HCT116 (cell line): ENCODE measurements around the gene SRGN. TPM values are rescaled to one million over a fixed set of nuclear protein-coding genes. Genes with fewer than 3 reads are reported as not detected.

Experiments used
- ATAC-seq: fragments of 200-7000 bp; cut with Tn5 transposase; 2 replicates; pipeline ENCODE4 v1.9.1; 2020; ENCODE audit warnings: mild to moderate bottlenecking, moderate library complexity
- BruUV-seq: library from RNA; stranded (reverse); fragments of 400-500 nt; replicated peaks from 2 replicates; lab custom pipeline; 2021; lab: Mats Ljungman, UMichigan
- CTCF ChIA-PET: fragments of 300-600 bp; sonication (Branson Sonifier 250); formaldehyde crosslinking; loops from one replicate; lab custom pipeline; 2021; ENCODE audit warnings: antibody characterized with exemption; lab: Charles Lee
- POLR2A ChIA-PET: fragments of 300-600, 350-600 bp; sonication (Branson Sonifier 250); formaldehyde crosslinking; loops from one replicate; lab custom pipeline; 2021; ENCODE audit warnings: antibody characterized with exemption; lab: Charles Lee
- RAD21 ChIA-PET, 2 experiments: fragments of 300-600 bp; sonication (Branson Sonifier 250); formaldehyde crosslinking; loops; one replicate each; lab custom pipeline; 2023; ENCODE audit warnings: low total read pairs in 2 of 2; ENCODE audit not compliant: uncharacterized antibody in 2 of 2, unreplicated experiment in 2 of 2, low non-redundant PET in 1 of 2; lab: Charles Lee
- DNase-seq: peaks from one replicate; pipeline ENCODE4 v3.0.0-alpha.2; 2010; ENCODE audit warnings: low read depth, low spot score
- H2AFZ ChIP-seq: fragments of 200-600 bp; shearing (Covaris generic), sonication (generic); 2 replicates; pipeline ENCODE4 v1.6.1; 2017; ENCODE audit warnings: low read depth, mixed run types, mixed read lengths, antibody characterized with exemption, low read length; ENCODE audit not compliant: poor library complexity, severe bottlenecking
- H3K27ac ChIP-seq: 2 replicates; pipeline ENCODE4 v1.5.1; 2012; ENCODE audit warnings: low read depth, low read length
- H3K27me3 ChIP-seq: fragments of 200-600 bp; sonication (generic); 2 replicates; pipeline ENCODE4 v1.6.1; 2016; ENCODE audit warnings: mixed run types, low read length, mixed read lengths; ENCODE audit not compliant: insufficient read depth
- H3K36me3 ChIP-seq, 2 experiments: fragments of 200-500 bp in 1 of 2; fragments of 200-600 bp in 1 of 2; sonication (Bioruptor generic) in 1 of 2; sonication (generic) in 1 of 2; 2 replicates each; pipeline versions ENCODE4 v1.5.1 to v1.6.1; 2014 to 2016; ENCODE audit warnings: low read length in 2 of 2, inconsistent platforms in 1 of 2, mixed read lengths in 1 of 2, mixed run types in 1 of 2; ENCODE audit not compliant: insufficient read depth in 2 of 2, control insufficient read depth in 1 of 2
- H3K4me1 ChIP-seq, 2 experiments: fragments of 200-600 bp in 1 of 2; sonication (generic) in 1 of 2; 2 replicates each; pipeline versions ENCODE4 v1.5.1 to v1.6.1; 2012 to 2017; ENCODE audit warnings: low read length in 2 of 2, inconsistent platforms in 1 of 2, mild to moderate bottlenecking in 1 of 2, mixed read lengths in 1 of 2, mixed run types in 1 of 2, moderate library complexity in 1 of 2; ENCODE audit not compliant: insufficient read depth in 2 of 2, control insufficient read depth in 1 of 2
- H3K4me2 ChIP-seq: fragments of 200-600 bp; sonication (generic); 2 replicates; pipeline ENCODE4 v1.6.1; 2017; ENCODE audit warnings: mixed run types, low read length, mixed read lengths
- H3K4me3 ChIP-seq, 2 experiments: fragments of 200-600 bp in 1 of 2; sonication (generic) in 1 of 2; replicated peaks in 1 of 2; 2 replicates each; pipeline ENCODE4 v1.5.1; 2011 to 2016; ENCODE audit warnings: low read length in 2 of 2, control low read depth in 1 of 2, low read depth in 1 of 2, mild to moderate bottlenecking in 1 of 2, mixed read lengths in 1 of 2, mixed run types in 1 of 2
- H3K79me2 ChIP-seq: fragments of 200-600 bp; sonication (generic); 2 replicates; pipeline ENCODE4 v1.6.1; 2017; ENCODE audit warnings: mild to moderate bottlenecking, mixed run types, low read length, moderate library complexity, mixed read lengths; ENCODE audit not compliant: insufficient read depth
- H3K9ac ChIP-seq: fragments of 200-600 bp; sonication (generic); 2 replicates; pipeline ENCODE4 v1.6.1; 2016; ENCODE audit warnings: low read length, mixed read lengths
- H3K9me2 ChIP-seq: fragments of 200-600 bp; sonication (generic), shearing (Covaris generic); 2 replicates; pipeline ENCODE4 v1.6.1; 2017; ENCODE audit warnings: mixed run types, mild to moderate bottlenecking, moderate library complexity; ENCODE audit not compliant: insufficient read depth
- H3K9me3 ChIP-seq, 2 experiments: fragments of 200-500 bp in 1 of 2; fragments of 200-600 bp in 1 of 2; sonication (Bioruptor generic) in 1 of 2; sonication (generic) in 1 of 2; 2 replicates each; pipeline ENCODE4 v1.6.1; 2014 to 2017; ENCODE audit warnings: low read length in 2 of 2, mixed read lengths in 2 of 2, inconsistent platforms in 1 of 2, low read depth in 1 of 2, mild to moderate bottlenecking in 1 of 2, mixed run types in 1 of 2, moderate library complexity in 1 of 2; ENCODE audit not compliant: control insufficient read depth in 1 of 2, insufficient read depth in 1 of 2
- H4K20me1 ChIP-seq: fragments of 200-600 bp; sonication (generic), shearing (Covaris generic); 2 replicates; pipeline ENCODE4 v1.6.1; 2017; ENCODE audit warnings: mixed run types, mild to moderate bottlenecking, moderate library complexity; ENCODE audit not compliant: insufficient read depth
- ATF3 ChIP-seq: IDR thresholded peaks from 2 replicates; pipeline ENCODE4 v1.6.1; 2012
- CBX3 ChIP-seq: IDR thresholded peaks from 2 replicates; pipeline ENCODE4 v1.6.1; 2012; ENCODE audit warnings: low read depth
- CEBPB ChIP-seq: IDR thresholded peaks from 2 replicates; pipeline ENCODE4 v1.6.1; 2012; ENCODE audit warnings: low read depth
- CTCF ChIP-seq, 3 experiments: fragments of 200-600 bp in 1 of 3; sonication (generic) in 1 of 3; IDR thresholded peaks in 2 of 3; conservative IDR thresholded peaks in 1 of 3; 2 replicates each; pipeline ENCODE4 v1.5.1; 2012 to 2017; ENCODE audit warnings: low read depth in 2 of 3, low read length in 2 of 3, antibody characterized with exemption in 1 of 3, borderline replicate concordance in 1 of 3, control low read depth in 1 of 3, mild to moderate bottlenecking in 1 of 3, mixed read lengths in 1 of 3, mixed run types in 1 of 3, moderate library complexity in 1 of 3; ENCODE audit not compliant: insufficient read depth in 1 of 3
- EGR1 ChIP-seq: IDR thresholded peaks from 2 replicates; pipeline ENCODE4 v1.6.1; 2012; ENCODE audit warnings: low read depth
- ELF1 ChIP-seq: IDR thresholded peaks from 2 replicates; pipeline ENCODE4 v1.6.1; 2012; ENCODE audit warnings: low read depth, borderline replicate concordance
- EZH2 ChIP-seq: fragments of 200-600 bp; sonication (generic); IDR thresholded peaks from 2 replicates; pipeline ENCODE4 v1.6.1; 2017; ENCODE audit warnings: antibody characterized with exemption, mixed run types
- FOSL1 ChIP-seq: IDR thresholded peaks from 2 replicates; pipeline ENCODE4 v1.6.1; 2012; ENCODE audit warnings: low read depth
- JUND ChIP-seq: IDR thresholded peaks from 2 replicates; pipeline ENCODE4 v1.6.1; 2012
- MAX ChIP-seq: IDR thresholded peaks from 2 replicates; pipeline ENCODE4 v1.6.1; 2012
- POLR2A ChIP-seq: IDR thresholded peaks from 2 replicates; pipeline ENCODE4 v1.7.0; 2011; ENCODE audit warnings: borderline replicate concordance; ENCODE audit not compliant: insufficient read depth, insufficient read length; ENCODE audit errors: extremely low read depth
- SIN3A ChIP-seq: IDR thresholded peaks from 2 replicates; pipeline ENCODE4 v1.6.1; 2012; ENCODE audit warnings: low read depth
- SRF ChIP-seq: IDR thresholded peaks from 2 replicates; pipeline ENCODE4 v1.6.1; 2012; ENCODE audit warnings: low read depth
- TCF7L2 ChIP-seq: IDR thresholded peaks from 2 replicates; pipeline ENCODE4 v1.7.0; 2011; ENCODE audit warnings: borderline replicate concordance, inconsistent platforms; ENCODE audit not compliant: insufficient read depth, insufficient read length; ENCODE audit errors: extremely low read depth
- YY1 ChIP-seq: IDR thresholded peaks from 2 replicates; pipeline ENCODE4 v1.6.1; 2011; ENCODE audit warnings: low read length, low read depth, moderate library complexity, mild to moderate bottlenecking; ENCODE audit not compliant: insufficient replicate concordance; ENCODE audit errors: extremely low read depth
- ZBTB33 ChIP-seq: IDR thresholded peaks from 2 replicates; pipeline ENCODE4 v1.6.1; 2011; ENCODE audit warnings: mild to moderate bottlenecking, low read length, moderate library complexity; ENCODE audit not compliant: insufficient replicate concordance; ENCODE audit errors: extremely low read depth
- ZFX ChIP-seq: fragments of 450-650 bp; IDR thresholded peaks from 2 replicates; pipeline ENCODE4 v1.6.1; 2017
- ZNF274 ChIP-seq: fragments of 200-500 bp; sonication (Bioruptor generic); IDR thresholded peaks from 2 replicates; pipeline ENCODE4 v1.6.1; 2014; ENCODE audit warnings: mild to moderate bottlenecking, low read depth, low read length, inconsistent platforms
- intact Hi-C: fragments of 100-400 bp; cut with micrococcal nuclease; formaldehyde crosslinking; loops from 2 replicates; pipeline ENCODE4 v1.10.0; 2022
- total RNA-seq: library from RNA; stranded (reverse); gene quantifications from one replicate; pipeline ENCODE4 v1.2.1, GENCODE V29; 2021; ENCODE audit not compliant: unreplicated experiment

Gene SRGN
- total RNA-seq, 1 experiment from 2014 or later = 1.8 TPM

GRCh38 chr10:69088471-69088769, 517 bp downstream of the SRGN start:
- POLR2A ChIA-PET = no interaction called here
- no peak overlapping the region for H2AFZ ChIP-seq
- no peaks in the 10 kb centered on the region for H3K36me3 ChIP-seq
- no peak for DNase-seq
- RAD21 ChIA-PET = no interaction called here
- no peak overlapping the region for H3K4me2 ChIP-seq
- BruUV-seq = no TSS peak
- H3K27ac ChIP-seq = no peak overlapping the region
- TF ChIP-seq SRF = no peak
- no peak for TF ChIP-seq JUND
- no peak for TF ChIP-seq FOSL1
- no peak for TF ChIP-seq EZH2
- no peak for TF ChIP-seq TCF7L2
- no peak for TF ChIP-seq SIN3A
- no peak for TF ChIP-seq MAX
- no peak for TF ChIP-seq EGR1
- TF ChIP-seq ZFX = no peak
- no peak for TF ChIP-seq CTCF (IDR thresholded peaks at IDR 0.05 in 2 of 3, conservative IDR thresholded peaks at IDR 0.05 in 1 of 3; ENCODE audit: borderline replicate concordance in 1 of 3, insufficient read depth in 1 of 3, low read depth in 2 of 3, low read length in 2 of 3)
- TF ChIP-seq POLR2A = no peak
- TF ChIP-seq ZBTB33 = no peak
- no peak for TF ChIP-seq CBX3
- no peak for TF ChIP-seq ELF1
- TF ChIP-seq CEBPB = no peak
- no peak for TF ChIP-seq ZNF274
- no peak for TF ChIP-seq YY1
- no peak for TF ChIP-seq ATF3
- TF ChIP-seq, all 23 proteins: peak for 0
- Histone ChIP-seq H3K9ac (no peak overlapping the region), H3K4me3 (no peak overlapping the region), H3K4me1 (peaks cover 0 to 2% of the 10 kb centered on the region in 2 experiments; a peak in 2 of 4 replicates), H3K79me2 (no peaks in the 10 kb centered on the region), H3K27me3 (no peaks in the 10 kb centered on the region), H3K9me2 (no peaks in the 10 kb centered on the region), H3K9me3 (no peaks in the 10 kb centered on the region), H4K20me1 (no peaks in the 10 kb centered on the region)
- ATAC-seq = no peak
- intact Hi-C loops = no loop called here
- CTCF ChIA-PET = no interaction called here
